IMR-90 (cell line): ENCODE data around the gene DMAC1. TPM values are rescaled to one million over a fixed set of nuclear protein-coding genes. Genes with fewer than 3 reads are reported as not detected.

Experiments used
- ATAC-seq: fragments of 200-7000 bp; cut with Tn5 transposase; 2 replicates; pipeline ENCODE4 v1.9.1; 2020; ENCODE audit warnings: low read depth, mild to moderate bottlenecking, moderate library complexity
- BruUV-seq: library from RNA; stranded (reverse); fragments of 400-500 nt; replicated peaks from 2 replicates; lab custom pipeline; 2021; lab: Mats Ljungman, UMichigan
- CTCF ChIA-PET: fragments of 300-600 bp; formaldehyde crosslinking; extraction: SDS; loops from one replicate; lab custom pipeline; 2021; ENCODE audit warnings: antibody characterized with exemption; lab: Yijun Ruan, JAX
- POLR2A ChIA-PET: fragments of 300-600 bp; sonication (Branson Sonifier 250); formaldehyde crosslinking; loops from one replicate; lab custom pipeline; 2022; ENCODE audit warnings: antibody characterized with exemption; ENCODE audit not compliant: unreplicated experiment; lab: Charles Lee
- DNase-seq: peaks from one replicate; pipeline ENCODE4 v3.0.0; 2013
- H2AFZ ChIP-seq: replicated peaks from 2 replicates; pipeline ENCODE3; 2013; ENCODE audit warnings: low read length, mild to moderate bottlenecking; ENCODE audit not compliant: poor library complexity
- H2AK5ac ChIP-seq: 2 replicates; pipeline ENCODE4 v1.6.1; 2013; ENCODE audit warnings: low read depth, low read length, inconsistent platforms
- H2AK9ac ChIP-seq: replicated peaks from 2 replicates; pipeline ENCODE3; 2013; ENCODE audit warnings: mild to moderate bottlenecking, low read depth, low read length, moderate library complexity; ENCODE audit not compliant: poor library complexity
- H2BK120ac ChIP-seq: 2 replicates; pipeline ENCODE4 v1.6.1; 2013; ENCODE audit warnings: low read depth, low read length, inconsistent platforms
- H2BK15ac ChIP-seq: 3 replicates; pipeline ENCODE4 v1.6.1; 2013; ENCODE audit warnings: low read depth, low read length, inconsistent platforms
- H2BK20ac ChIP-seq: 2 replicates; pipeline ENCODE4 v1.6.1; 2013; ENCODE audit warnings: low read depth, mild to moderate bottlenecking, inconsistent platforms, low read length, moderate library complexity
- H2BK5ac ChIP-seq: 2 replicates; pipeline ENCODE4 v1.6.1; 2013; ENCODE audit warnings: mild to moderate bottlenecking, low read depth, low read length, inconsistent platforms; ENCODE audit not compliant: poor library complexity, severe bottlenecking
- H3K14ac ChIP-seq: replicated peaks from 2 replicates; pipeline ENCODE4 v1.6.1; 2013; ENCODE audit warnings: low read depth, low read length, inconsistent platforms
- H3K18ac ChIP-seq: 2 replicates; pipeline ENCODE4 v1.6.1; 2013; ENCODE audit warnings: low read depth, low read length, control low read depth
- H3K23ac ChIP-seq: 2 replicates; pipeline ENCODE4 v1.6.1; 2013; ENCODE audit warnings: low read depth, low read length, inconsistent platforms
- H3K27ac ChIP-seq: 2 replicates; pipeline ENCODE4 v1.5.1; 2013; ENCODE audit warnings: mild to moderate bottlenecking, control low read depth, low read length; ENCODE audit not compliant: insufficient read depth
- H3K27me3 ChIP-seq: 2 replicates; pipeline ENCODE4 v1.6.1; 2013; ENCODE audit warnings: low read length; ENCODE audit not compliant: control insufficient read depth, insufficient read depth
- H3K36me3 ChIP-seq: 2 replicates; pipeline ENCODE4 v1.6.1; 2013; ENCODE audit warnings: low read length, mixed read lengths; ENCODE audit not compliant: control insufficient read depth, insufficient read depth
- H3K4ac ChIP-seq: 2 replicates; pipeline ENCODE4 v1.6.1; 2013; ENCODE audit warnings: low read depth, low read length, inconsistent platforms
- H3K4me1 ChIP-seq: 2 replicates; pipeline ENCODE4 v1.6.1; 2013; ENCODE audit warnings: low read length, mixed read lengths; ENCODE audit not compliant: control insufficient read depth, insufficient read depth
- H3K4me2 ChIP-seq: 2 replicates; pipeline ENCODE4 v1.6.1; 2013; ENCODE audit warnings: low read depth, mild to moderate bottlenecking, control low read depth, low read length, moderate library complexity
- H3K4me3 ChIP-seq: 2 replicates; pipeline ENCODE4 v1.5.1; 2013; ENCODE audit warnings: low read depth, mild to moderate bottlenecking, control low read depth, low read length, moderate library complexity; ENCODE audit not compliant: insufficient read depth
- H3K56ac ChIP-seq: 2 replicates; pipeline ENCODE4 v1.6.1; 2013; ENCODE audit warnings: low read length, inconsistent platforms; ENCODE audit not compliant: insufficient read depth; ENCODE audit errors: extremely low read depth
- H3K79me1 ChIP-seq, 2 experiments: 2 replicates each; pipeline ENCODE4 v1.6.1; 2013; ENCODE audit warnings: low read length in 2 of 2, inconsistent platforms in 1 of 2, low read depth in 1 of 2
- H3K9ac ChIP-seq: 2 replicates; pipeline ENCODE4 v1.6.1; 2013; ENCODE audit warnings: low read depth, low read length, control low read depth
- H3K9me1 ChIP-seq: 2 replicates; pipeline ENCODE4 v1.6.1; 2013; ENCODE audit warnings: low read length, inconsistent platforms; ENCODE audit not compliant: insufficient read depth
- H3K9me3 ChIP-seq: 2 replicates; pipeline ENCODE4 v1.6.1; 2013; ENCODE audit warnings: low read length; ENCODE audit not compliant: control insufficient read depth, insufficient read depth
- H4K20me1 ChIP-seq: 2 replicates; pipeline ENCODE4 v1.6.1; 2013; ENCODE audit warnings: low read length, inconsistent platforms; ENCODE audit not compliant: insufficient read depth
- H4K5ac ChIP-seq: 2 replicates; pipeline ENCODE4 v1.6.1; 2013; ENCODE audit warnings: mild to moderate bottlenecking, low read depth, low read length, control low read depth
- H4K8ac ChIP-seq, 2 experiments: 2 replicates each; pipeline ENCODE4 v1.6.1; 2013; ENCODE audit warnings: low read depth in 2 of 2, low read length in 2 of 2, control low read depth in 1 of 2, inconsistent platforms in 1 of 2
- H4K91ac ChIP-seq: 2 replicates; pipeline ENCODE4 v1.6.1; 2013; ENCODE audit warnings: low read depth, low read length, inconsistent platforms; ENCODE audit not compliant: insufficient read depth
- CEBPB ChIP-seq: IDR thresholded peaks from 2 replicates; pipeline ENCODE4 v1.6.1; 2012; ENCODE audit warnings: low read depth, low read length, improper control_type of control experiment
- CHD1 ChIP-seq: IDR thresholded peaks from 2 replicates; pipeline ENCODE4 v1.6.1; 2012; ENCODE audit warnings: low read depth, low read length, improper control_type of control experiment
- MAZ ChIP-seq: IDR thresholded peaks from 2 replicates; pipeline ENCODE4 v1.6.1; 2012; ENCODE audit warnings: low read depth, mild to moderate bottlenecking, low read length, improper control_type of control experiment, moderate library complexity, borderline replicate concordance
- MXI1 ChIP-seq: IDR thresholded peaks from 2 replicates; pipeline ENCODE4 v1.6.1; 2012; ENCODE audit warnings: low read depth, mild to moderate bottlenecking, low read length, moderate library complexity, borderline replicate concordance
- NFE2L2 ChIP-seq: fragments of 150-350 bp; IDR thresholded peaks from 2 replicates; pipeline ENCODE4 v1.6.1; 2016; ENCODE audit warnings: low read depth, mild to moderate bottlenecking, low read length
- POLR2A ChIP-seq: IDR thresholded peaks from 2 replicates; pipeline ENCODE4 v1.6.1; 2012; ENCODE audit warnings: mild to moderate bottlenecking, low read depth, low read length
- RAD21 ChIP-seq: IDR thresholded peaks from 2 replicates; pipeline ENCODE4 v1.6.1; 2012; ENCODE audit warnings: low read length, improper control_type of control experiment
- SMC3 ChIP-seq: fragments of 150-350 bp; IDR thresholded peaks from 2 replicates; pipeline ENCODE4 v1.6.1; 2016; ENCODE audit warnings: low read depth, mild to moderate bottlenecking, antibody characterized with exemption, low read length, moderate library complexity
- WGBS, 2 experiments: methylation state at CpG; one replicate each; pipeline versions ENCODE4 v1.1.5 to v1.1.7; 2013; ENCODE audit warnings: missing lambda C conversion rate in 2 of 2; ENCODE audit not compliant: insufficient read length in 1 of 2; ENCODE audit errors: extremely low coverage in 2 of 2; 5-methylcytosine and 5-hydroxymethylcytosine counted together
- dilution Hi-C: fragments of 300-500 bp; cut with HindIII; formaldehyde crosslinking; loops from one replicate; pipeline ENCODE4 v1.14.3; 2018; ENCODE audit warnings: low sequenced_read_pairs; ENCODE audit not compliant: unreplicated experiment
- in situ Hi-C: fragments of 300-500 bp; cut with MboI; formaldehyde crosslinking; loops from 3 replicates; pipeline ENCODE4 v1.14.3; 2019; ENCODE audit warnings: low sequenced_read_pairs, inconsistent platforms, mixed read lengths
- intact Hi-C: fragments of 100-400 bp; cut with micrococcal nuclease; formaldehyde crosslinking; loops from 2 replicates; pipeline ENCODE4 v1.10.0; 2022
- polyA plus RNA-seq, 3 experiments: library from polyadenylated mRNA; depleted of rRNA; stranded (reverse); fragments of >200 nt; gene quantifications; 2 replicates each; pipeline ENCODE4 v1.2.3, GENCODE V29; 2012; ENCODE audit warnings: low replicate concordance in 1 of 3
- total RNA-seq: library from RNA; depleted of rRNA; stranded (reverse); fragments of >200 nt; gene quantifications from 2 replicates; pipeline ENCODE4 v1.2.3, GENCODE V29; 2012

DMAC1 gene
- total and polyA plus RNA-seq, 2 of the 4 experiments (the other 2 are of a cell fraction): 8.1 to 14.5 TPM

DNA sequence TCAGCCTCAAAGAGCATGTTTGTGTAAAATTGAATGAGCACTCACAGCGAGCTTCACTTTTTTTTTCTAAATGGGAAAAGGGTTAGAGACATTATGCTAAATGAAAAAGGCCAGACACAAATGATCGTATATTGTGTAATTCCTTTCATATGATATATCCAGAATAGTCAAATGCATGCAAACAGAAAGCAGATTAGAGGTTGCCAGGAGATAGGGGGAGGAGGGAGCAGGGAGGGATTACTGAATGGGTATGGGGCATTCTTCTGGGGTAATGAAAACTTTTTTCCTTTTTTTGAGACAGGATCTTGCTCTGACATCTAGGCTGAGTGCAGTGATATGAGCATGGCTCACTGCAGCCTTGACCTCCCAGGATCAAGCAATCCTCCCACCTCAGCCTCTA lies 47.1 kb downstream of the DMAC1 start:
- no peak overlapping the region for H2BK20ac ChIP-seq
- no peaks in the 10 kb centered on the region for H4K20me1 ChIP-seq
- no peak overlapping the region for H2BK15ac ChIP-seq
- no peaks in the 10 kb centered on the region for H3K9me1 ChIP-seq
- no peak overlapping the region for H3K4me3 ChIP-seq
- ChIA-PET CTCF (no interaction called here), POLR2A (no interaction called here)
- H3K23ac ChIP-seq: no peak overlapping the region
- H2AK5ac ChIP-seq: no peak overlapping the region
- H3K27me3 ChIP-seq: no peaks in the 10 kb centered on the region
- H3K4ac ChIP-seq: no peak overlapping the region
- BruUV-seq: no TSS peak
- no peak overlapping the region for H4K8ac ChIP-seq
- no peak overlapping the region for H3K27ac ChIP-seq
- no peaks in the 10 kb centered on the region for H3K4me1 ChIP-seq
- dilution Hi-C loops (no loop called here), intact Hi-C loops (no loop called here), in situ Hi-C loops (no loop called here)
- H3K79me1 ChIP-seq: no peaks in the 10 kb centered on the region
- H2AK9ac ChIP-seq: no peak overlapping the region
- no peak for ATAC-seq
- no CpG with 5 or more reads among the region's 2 CpGs for WGBS, 2 experiments
- no peak overlapping the region for H3K4me2 ChIP-seq
- no peak overlapping the region for H2BK5ac ChIP-seq
- DNase-seq: no peak
- H2AFZ ChIP-seq: no peak overlapping the region
- no peak overlapping the region for H2BK120ac ChIP-seq
- TF ChIP-seq RAD21 (no peak), MAZ (no peak), NFE2L2 (no peak), CHD1 (no peak), CEBPB (no peak), POLR2A (no peak), MXI1 (no peak), SMC3 (no peak)
- H3K56ac ChIP-seq: no peak overlapping the region
- H3K9me3 ChIP-seq: no peaks in the 10 kb centered on the region; the same call in 1 of the 2 replicates
- no peaks in the 10 kb centered on the region for H3K36me3 ChIP-seq
- no peak overlapping the region for H4K91ac ChIP-seq
- no peak overlapping the region for H3K14ac ChIP-seq
- no peak overlapping the region for H3K9ac ChIP-seq
- H3K18ac ChIP-seq: no peak overlapping the region
- H4K5ac ChIP-seq: no peak overlapping the region
